Measurements from ENCODE around the gene XPR1. TPM values are rescaled to one million over a fixed set of nuclear protein-coding genes. Genes with fewer than 3 reads are reported as not detected.

The XPR1 gene
- total and polyA plus RNA-seq, 2 of the 8 experiments (the other 6 are each of a cell fraction or from before 2014, with no cell fraction given), result 28.6 to 43.9 TPM

DNA sequence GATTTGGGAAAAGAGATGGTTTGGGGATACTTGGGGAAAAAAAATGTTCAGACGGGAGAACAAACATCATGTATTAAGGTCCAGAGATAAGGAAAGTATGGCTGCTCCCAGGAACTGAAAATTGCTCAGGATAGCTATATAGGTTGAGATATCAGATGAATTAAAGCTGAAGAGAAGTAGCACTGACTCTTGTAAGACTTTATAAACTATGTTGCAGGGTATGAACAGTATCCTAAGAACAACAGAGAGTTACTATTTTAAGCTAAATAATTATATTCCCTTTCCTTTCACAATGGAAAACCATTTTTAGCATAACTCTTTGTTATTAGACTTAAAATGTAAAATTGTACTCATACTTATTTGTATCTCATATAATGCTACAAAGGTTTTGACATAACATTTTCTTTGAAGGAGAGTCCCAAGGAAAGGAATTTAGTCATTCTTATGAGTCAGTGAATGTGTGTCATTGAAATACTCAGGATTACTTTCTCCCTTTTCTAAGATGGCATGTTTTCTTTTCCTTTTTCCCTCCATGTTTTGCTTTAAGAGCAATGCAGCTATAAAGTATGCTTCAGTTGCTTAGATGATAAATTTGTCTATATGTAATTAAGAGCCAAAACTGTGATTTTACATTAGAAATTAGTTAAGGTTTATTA, 141.5 kb downstream of the XPR1 start (continued):
- TF ChIP-seq, protein P1, sequence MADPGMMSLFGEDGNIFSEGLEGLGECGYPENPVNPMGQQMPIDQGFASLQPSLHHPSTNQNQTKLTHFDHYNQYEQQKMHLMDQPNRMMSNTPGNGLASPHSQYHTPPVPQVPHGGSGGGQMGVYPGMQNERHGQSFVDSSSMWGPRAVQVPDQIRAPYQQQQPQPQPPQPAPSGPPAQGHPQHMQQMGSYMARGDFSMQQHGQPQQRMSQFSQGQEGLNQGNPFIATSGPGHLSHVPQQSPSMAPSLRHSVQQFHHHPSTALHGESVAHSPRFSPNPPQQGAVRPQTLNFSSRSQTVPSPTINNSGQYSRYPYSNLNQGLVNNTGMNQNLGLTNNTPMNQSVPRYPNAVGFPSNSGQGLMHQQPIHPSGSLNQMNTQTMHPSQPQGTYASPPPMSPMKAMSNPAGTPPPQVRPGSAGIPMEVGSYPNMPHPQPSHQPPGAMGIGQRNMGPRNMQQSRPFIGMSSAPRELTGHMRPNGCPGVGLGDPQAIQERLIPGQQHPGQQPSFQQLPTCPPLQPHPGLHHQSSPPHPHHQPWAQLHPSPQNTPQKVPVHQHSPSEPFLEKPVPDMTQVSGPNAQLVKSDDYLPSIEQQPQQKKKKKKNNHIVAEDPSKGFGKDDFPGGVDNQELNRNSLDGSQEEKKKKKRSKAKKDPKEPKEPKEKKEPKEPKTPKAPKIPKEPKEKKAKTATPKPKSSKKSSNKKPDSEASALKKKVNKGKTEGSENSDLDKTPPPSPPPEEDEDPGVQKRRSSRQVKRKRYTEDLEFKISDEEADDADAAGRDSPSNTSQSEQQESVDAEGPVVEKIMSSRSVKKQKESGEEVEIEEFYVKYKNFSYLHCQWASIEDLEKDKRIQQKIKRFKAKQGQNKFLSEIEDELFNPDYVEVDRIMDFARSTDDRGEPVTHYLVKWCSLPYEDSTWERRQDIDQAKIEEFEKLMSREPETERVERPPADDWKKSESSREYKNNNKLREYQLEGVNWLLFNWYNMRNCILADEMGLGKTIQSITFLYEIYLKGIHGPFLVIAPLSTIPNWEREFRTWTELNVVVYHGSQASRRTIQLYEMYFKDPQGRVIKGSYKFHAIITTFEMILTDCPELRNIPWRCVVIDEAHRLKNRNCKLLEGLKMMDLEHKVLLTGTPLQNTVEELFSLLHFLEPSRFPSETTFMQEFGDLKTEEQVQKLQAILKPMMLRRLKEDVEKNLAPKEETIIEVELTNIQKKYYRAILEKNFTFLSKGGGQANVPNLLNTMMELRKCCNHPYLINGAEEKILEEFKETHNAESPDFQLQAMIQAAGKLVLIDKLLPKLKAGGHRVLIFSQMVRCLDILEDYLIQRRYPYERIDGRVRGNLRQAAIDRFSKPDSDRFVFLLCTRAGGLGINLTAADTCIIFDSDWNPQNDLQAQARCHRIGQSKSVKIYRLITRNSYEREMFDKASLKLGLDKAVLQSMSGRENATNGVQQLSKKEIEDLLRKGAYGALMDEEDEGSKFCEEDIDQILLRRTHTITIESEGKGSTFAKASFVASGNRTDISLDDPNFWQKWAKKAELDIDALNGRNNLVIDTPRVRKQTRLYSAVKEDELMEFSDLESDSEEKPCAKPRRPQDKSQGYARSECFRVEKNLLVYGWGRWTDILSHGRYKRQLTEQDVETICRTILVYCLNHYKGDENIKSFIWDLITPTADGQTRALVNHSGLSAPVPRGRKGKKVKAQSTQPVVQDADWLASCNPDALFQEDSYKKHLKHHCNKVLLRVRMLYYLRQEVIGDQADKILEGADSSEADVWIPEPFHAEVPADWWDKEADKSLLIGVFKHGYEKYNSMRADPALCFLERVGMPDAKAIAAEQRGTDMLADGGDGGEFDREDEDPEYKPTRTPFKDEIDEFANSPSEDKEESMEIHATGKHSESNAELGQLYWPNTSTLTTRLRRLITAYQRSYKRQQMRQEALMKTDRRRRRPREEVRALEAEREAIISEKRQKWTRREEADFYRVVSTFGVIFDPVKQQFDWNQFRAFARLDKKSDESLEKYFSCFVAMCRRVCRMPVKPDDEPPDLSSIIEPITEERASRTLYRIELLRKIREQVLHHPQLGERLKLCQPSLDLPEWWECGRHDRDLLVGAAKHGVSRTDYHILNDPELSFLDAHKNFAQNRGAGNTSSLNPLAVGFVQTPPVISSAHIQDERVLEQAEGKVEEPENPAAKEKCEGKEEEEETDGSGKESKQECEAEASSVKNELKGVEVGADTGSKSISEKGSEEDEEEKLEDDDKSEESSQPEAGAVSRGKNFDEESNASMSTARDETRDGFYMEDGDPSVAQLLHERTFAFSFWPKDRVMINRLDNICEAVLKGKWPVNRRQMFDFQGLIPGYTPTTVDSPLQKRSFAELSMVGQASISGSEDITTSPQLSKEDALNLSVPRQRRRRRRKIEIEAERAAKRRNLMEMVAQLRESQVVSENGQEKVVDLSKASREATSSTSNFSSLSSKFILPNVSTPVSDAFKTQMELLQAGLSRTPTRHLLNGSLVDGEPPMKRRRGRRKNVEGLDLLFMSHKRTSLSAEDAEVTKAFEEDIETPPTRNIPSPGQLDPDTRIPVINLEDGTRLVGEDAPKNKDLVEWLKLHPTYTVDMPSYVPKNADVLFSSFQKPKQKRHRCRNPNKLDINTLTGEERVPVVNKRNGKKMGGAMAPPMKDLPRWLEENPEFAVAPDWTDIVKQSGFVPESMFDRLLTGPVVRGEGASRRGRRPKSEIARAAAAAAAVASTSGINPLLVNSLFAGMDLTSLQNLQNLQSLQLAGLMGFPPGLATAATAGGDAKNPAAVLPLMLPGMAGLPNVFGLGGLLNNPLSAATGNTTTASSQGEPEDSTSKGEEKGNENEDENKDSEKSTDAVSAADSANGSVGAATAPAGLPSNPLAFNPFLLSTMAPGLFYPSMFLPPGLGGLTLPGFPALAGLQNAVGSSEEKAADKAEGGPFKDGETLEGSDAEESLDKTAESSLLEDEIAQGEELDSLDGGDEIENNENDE (IDR thresholded peaks at IDR 0.05; ENCODE audit: insufficient replicate concordance, low read length), result no peak
- TF ChIP-seq, protein P2, sequence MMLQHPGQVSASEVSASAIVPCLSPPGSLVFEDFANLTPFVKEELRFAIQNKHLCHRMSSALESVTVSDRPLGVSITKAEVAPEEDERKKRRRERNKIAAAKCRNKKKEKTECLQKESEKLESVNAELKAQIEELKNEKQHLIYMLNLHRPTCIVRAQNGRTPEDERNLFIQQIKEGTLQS (IDR thresholded peaks at IDR 0.05; ENCODE audit: insufficient read depth, low read depth, low read length), result no peak
- TF ChIP-seq CREB1 (IDR thresholded peaks at IDR 0.05) (no peak), TEAD4 (IDR thresholded peaks at IDR 0.05; ENCODE audit: low read depth, low read length) (no peak), YY1 (IDR thresholded peaks at IDR 0.05; ENCODE audit: low read depth, low read length) (no peak), RFX5 (IDR thresholded peaks at IDR 0.05; ENCODE audit: borderline replicate concordance, low read depth, low read length) (no peak), KDM4A (IDR thresholded peaks at IDR 0.05; ENCODE audit: low read depth, low read length, severe bottlenecking) (no peak), FOSL1 (IDR thresholded peaks at IDR 0.05; ENCODE audit: insufficient read depth, low read depth, low read length) (no peak), POLR2A (IDR thresholded peaks at IDR 0.05; ENCODE audit: control extremely low read depth in 1 of 2, low read depth in 2 of 2, low read length in 2 of 2) (no peak), MAFK (IDR thresholded peaks at IDR 0.05; ENCODE audit: low read depth, low read length) (no peak), CBX8 (IDR thresholded peaks at IDR 0.05; ENCODE audit: borderline replicate concordance, low read depth, low read length) (no peak)

Data from H1 (cell line).